ENCODE results near the gene ZDHHC22.

- TF ChIP-seq POLR2AphosphoS5 (IDR thresholded peaks at IDR 0.05; ENCODE audit: low read depth, low read length) (no peak), REST (IDR thresholded peaks at IDR 0.05; ENCODE audit: insufficient read depth in 1 of 2, low read depth in 2 of 2, low read length in 2 of 2) (no peak), FOXP2 (optimal IDR thresholded peaks at IDR 0.05; ENCODE audit: borderline replicate concordance, extremely low read depth, extremely low read length, insufficient read depth) (no peak), TAF1 (IDR thresholded peaks at IDR 0.05; ENCODE audit: borderline replicate concordance, insufficient read depth, low read length) (no peak)
Observed at GRCh38 chr14:77187649-77188012, 46.0 kb upstream of the ZDHHC22 start.

Measured in PFSK-1 (cell line).